Left lung (tissue), 10 donors: ENCODE results near the gene HMG20B. TPM values are rescaled to one million over a fixed set of nuclear protein-coding genes. Genes with fewer than 3 reads are reported as not detected.

Experiments
- ATAC-seq: fragments of 200-7000 bp; cut with Tn5 transposase; one replicate; pipeline ENCODE4 v1.9.1; 2020; ENCODE audit warnings: moderate library complexity
- DNase-seq, 4 donors: peaks; one replicate each; pipeline ENCODE4 v3.0.0-alpha.2; 2013 to 2020
- H3K27ac ChIP-seq, 2 donors: fragments of 200-600 bp; sonication (generic) in 1 of 2; one replicate each; pipeline versions ENCODE4 v1.5.0 to v1.8.0; 2020 to 2021
- H3K27me3 ChIP-seq, 2 donors: fragments of 200-600 bp; sonication (generic) in 1 of 2; one replicate each; pipeline versions ENCODE4 v1.5.0 to v1.8.0; 2020 to 2021
- H3K36me3 ChIP-seq, 2 donors: fragments of 200-600 bp; sonication (generic) in 1 of 2; one replicate each; pipeline versions ENCODE4 v1.5.0 to v1.8.0; 2020 to 2021
- H3K4me1 ChIP-seq, 2 donors: fragments of 200-600 bp; one replicate each; pipeline ENCODE4 v1.8.0; 2021
- H3K4me3 ChIP-seq, 2 donors: fragments of 200-600 bp; sonication (generic) in 1 of 2; one replicate each; pipeline versions ENCODE4 v1.5.0 to v1.8.0; 2020 to 2021; ENCODE audit warnings: mild to moderate bottlenecking in 1 of 2
- H3K9me3 ChIP-seq, 2 donors: fragments of 200-600 bp; sonication (generic) in 1 of 2; one replicate each; pipeline versions ENCODE4 v1.5.0 to v1.8.0; 2020 to 2021
- intact Hi-C, 2 donors: fragments of 100-400 bp; cut with DNase I; formaldehyde crosslinking; loops; one replicate each; pipeline versions ENCODE4 v1.11.2 to v1.14.2; 2022
- polyA plus RNA-seq, 6 donors: library from polyadenylated mRNA; unstranded; fragments of 120-200 nt; gene quantifications; one replicate each; pipeline ENCODE4 v1.2.1, GENCODE V29; 2013; ENCODE audit not compliant: insufficient read length in 6 of 6
- total RNA-seq, 2 donors: library from RNA; stranded (reverse); fragmentation: NEBNext Ultra II Directional; extraction: Animal tissue kit (Norgen Biotek cat#: 25700); gene quantifications; one replicate each; pipeline ENCODE4 v1.2.1, GENCODE V29; 2021
- TF ChIP-seq, protein P1 (sequence below), 2 donors: fragments of 200-600 bp; sonication (generic) in 1 of 2; IDR thresholded peaks; one replicate each; pipeline versions ENCODE4 v1.5.0 to v1.8.0; 2021; ENCODE audit warnings: antibody characterized with exemption in 2 of 2
- donor health status: DM: no; HTN: yes; CAD: no.
- donor health status: DM: no; HTN: no; CAD: no.

Gene HMG20B
- total and polyA plus RNA-seq, 8 donors = 50.9 to 104 (median 87.0) TPM

DNA sequence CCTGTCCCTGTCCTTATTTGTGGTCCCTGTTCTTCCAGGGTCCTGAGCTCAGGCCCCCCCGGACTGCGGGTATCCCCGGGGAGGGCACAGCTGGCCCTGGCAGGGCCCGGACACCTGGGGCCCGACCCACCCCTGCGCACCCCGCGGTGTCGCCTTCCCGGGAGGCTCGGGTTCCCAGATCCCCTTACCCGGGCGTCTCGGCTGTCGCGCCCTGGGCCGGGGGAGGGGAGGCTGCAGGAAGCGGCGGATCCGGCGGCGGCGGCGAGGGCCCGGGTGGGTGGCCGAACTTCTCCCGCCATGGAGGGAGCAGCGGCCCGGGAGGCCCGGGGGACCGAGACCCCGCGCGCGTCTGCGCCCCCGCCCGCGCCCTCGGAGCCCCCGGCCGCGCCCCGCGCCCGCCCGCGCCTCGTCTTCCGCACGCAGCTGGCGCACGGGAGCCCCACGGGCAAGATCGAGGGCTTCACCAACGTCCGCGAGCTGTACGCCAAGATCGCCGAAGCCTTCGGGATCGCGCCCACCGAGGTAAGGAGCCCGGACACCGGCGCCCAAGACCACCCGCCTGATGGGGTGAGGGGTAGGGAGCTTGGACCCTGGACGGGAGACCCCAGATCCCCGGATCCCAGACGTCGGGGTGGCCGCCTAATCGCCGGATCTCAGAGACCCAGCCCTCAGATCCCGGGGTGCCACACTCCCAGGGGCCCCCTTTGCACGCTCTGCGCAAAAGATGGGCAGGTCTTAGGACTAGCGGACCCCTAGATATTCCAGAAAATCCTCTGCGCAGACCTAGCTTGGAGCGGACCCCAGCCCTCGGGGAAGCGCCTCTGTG lies 12.8 kb downstream of the HMG20B start, which contains the start of gene GIPC3:
TSS of gene GIPC3 (plus strand) at position 178 of the 826 bp plus-strand sequence. CDS start at position 298, 120 bp downstream.
- Histone ChIP-seq H3K27ac (no peak within 1 kb of the TSS), H3K36me3 (no peaks in the 10 kb centered on the region), H3K27me3 (peaks cover 14 to 37% of the 10 kb centered on the region in 2 donors), H3K9me3 (no peaks in the 10 kb centered on the region), H3K4me1 (peaks cover 0 to 6% of the 10 kb centered on the region in 2 donors), H3K4me3 (peak within 1 kb of the TSS; percentile 9 to 31)
- intact Hi-C loops = no loop called here
- DNase-seq (no peak), ATAC-seq (no peak)
- TF ChIP-seq, protein P1, sequence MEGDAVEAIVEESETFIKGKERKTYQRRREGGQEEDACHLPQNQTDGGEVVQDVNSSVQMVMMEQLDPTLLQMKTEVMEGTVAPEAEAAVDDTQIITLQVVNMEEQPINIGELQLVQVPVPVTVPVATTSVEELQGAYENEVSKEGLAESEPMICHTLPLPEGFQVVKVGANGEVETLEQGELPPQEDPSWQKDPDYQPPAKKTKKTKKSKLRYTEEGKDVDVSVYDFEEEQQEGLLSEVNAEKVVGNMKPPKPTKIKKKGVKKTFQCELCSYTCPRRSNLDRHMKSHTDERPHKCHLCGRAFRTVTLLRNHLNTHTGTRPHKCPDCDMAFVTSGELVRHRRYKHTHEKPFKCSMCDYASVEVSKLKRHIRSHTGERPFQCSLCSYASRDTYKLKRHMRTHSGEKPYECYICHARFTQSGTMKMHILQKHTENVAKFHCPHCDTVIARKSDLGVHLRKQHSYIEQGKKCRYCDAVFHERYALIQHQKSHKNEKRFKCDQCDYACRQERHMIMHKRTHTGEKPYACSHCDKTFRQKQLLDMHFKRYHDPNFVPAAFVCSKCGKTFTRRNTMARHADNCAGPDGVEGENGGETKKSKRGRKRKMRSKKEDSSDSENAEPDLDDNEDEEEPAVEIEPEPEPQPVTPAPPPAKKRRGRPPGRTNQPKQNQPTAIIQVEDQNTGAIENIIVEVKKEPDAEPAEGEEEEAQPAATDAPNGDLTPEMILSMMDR (IDR thresholded peaks at IDR 0.05) = no peak

DNA sequence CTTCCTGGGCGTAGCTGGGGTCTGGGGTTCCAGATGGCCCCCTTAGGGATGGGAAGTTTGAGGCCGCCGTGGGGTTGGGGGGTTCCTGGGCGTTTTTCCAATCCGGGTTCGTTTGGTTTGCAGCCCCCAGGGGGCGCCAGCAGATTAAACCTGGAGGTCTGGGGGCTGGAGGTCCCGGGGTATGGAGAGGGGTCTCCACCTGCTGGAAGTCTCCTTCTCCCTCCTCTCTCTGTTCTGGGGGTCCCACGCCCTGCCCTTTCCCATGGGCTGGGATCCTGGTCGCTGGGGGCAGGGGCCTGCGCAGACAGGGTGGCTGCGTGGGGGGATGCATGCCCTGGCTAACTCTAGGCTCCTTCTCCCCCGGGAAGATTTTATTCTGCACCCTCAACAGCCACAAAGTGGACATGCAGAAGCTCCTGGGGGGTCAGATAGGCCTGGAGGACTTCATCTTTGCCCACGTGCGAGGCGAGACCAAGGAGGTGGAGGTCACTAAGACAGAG lies 13.4 kb downstream of the HMG20B start:
- DNase-seq = no peak
- no peak for ATAC-seq
- H3K27ac ChIP-seq = no peak overlapping the region
- peak overlapping the region; percentile 9 to 31 for H3K4me3 ChIP-seq
- H3K27me3 ChIP-seq = peaks cover 14 to 37% of the 10 kb centered on the region in 2 donors
- no peaks in the 10 kb centered on the region for H3K36me3 ChIP-seq
- H3K4me1 ChIP-seq = peaks cover 0 to 6% of the 10 kb centered on the region in 2 donors
- H3K9me3 ChIP-seq = no peaks in the 10 kb centered on the region
- intact Hi-C loops = no loop called here
- TF ChIP-seq, protein P1 (IDR thresholded peaks at IDR 0.05) = peak; percentile 22 to 46

DNA sequence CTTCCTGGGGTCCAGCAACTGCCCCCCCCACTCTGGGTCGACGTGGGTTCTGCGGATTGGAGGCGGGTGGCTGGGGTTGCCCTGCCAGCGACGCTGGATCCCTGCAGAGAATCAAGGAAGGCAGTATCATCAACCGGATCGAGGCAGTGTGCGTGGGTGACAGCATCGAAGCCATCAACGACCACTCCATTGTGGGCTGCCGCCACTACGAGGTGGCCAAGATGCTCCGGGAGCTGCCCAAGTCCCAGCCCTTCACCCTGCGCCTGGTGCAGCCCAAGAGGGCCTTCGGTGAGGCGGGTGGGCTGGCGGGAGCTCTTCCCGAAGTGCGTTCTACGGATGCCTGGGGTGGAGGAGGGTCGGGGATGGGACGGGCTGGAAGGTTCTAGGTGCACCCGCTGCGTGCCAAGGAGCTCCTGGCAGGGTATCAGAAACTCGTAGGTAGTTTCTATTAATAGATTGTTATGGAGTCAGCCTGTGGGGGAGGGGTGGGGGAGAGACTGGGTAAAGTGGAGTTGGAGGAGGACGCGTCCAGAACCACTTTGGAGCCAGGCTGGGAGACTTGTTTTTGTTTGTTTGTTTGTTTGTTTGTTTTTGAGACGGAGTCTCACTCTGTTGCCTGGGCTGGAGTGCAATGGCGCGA lies 14.1 kb downstream of the HMG20B start:
- TF ChIP-seq, protein P1 (IDR thresholded peaks at IDR 0.05) = no peak
- ATAC-seq (peak; percentile 44), DNase-seq (no peak)
- intact Hi-C loops = no loop called here
- Histone ChIP-seq H3K27me3 (peaks cover 14 to 37% of the 10 kb centered on the region in 2 donors), H3K36me3 (no peaks in the 10 kb centered on the region), H3K4me1 (peaks cover 0 to 6% of the 10 kb centered on the region in 2 donors), H3K27ac (no peak overlapping the region), H3K9me3 (no peaks in the 10 kb centered on the region), H3K4me3 (no peak overlapping the region)

DNA sequence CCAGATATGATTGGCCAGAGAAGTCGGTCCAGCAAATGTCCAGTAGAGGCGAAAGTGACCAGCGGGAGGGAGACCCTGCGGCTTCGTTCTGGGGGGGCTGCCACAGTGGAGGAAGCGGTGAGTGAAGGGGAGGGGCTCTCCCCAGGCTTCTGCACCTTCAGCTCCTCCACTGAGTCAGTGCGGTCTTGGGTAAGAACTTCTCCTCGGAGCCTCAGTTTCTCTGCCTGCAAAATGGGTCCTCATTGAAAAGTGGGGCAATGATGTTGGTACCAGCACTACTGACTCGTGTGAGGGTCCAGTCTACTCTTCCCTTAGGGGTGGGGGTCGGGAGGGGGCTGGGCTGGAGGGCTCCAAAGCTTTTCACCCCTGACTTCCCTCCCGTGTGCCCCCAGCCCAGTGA lies 16.7 kb downstream of the HMG20B start:
- peaks cover 14 to 27% of the 10 kb centered on the region in 2 donors for H3K27me3 ChIP-seq
- H3K9me3 ChIP-seq = no peaks in the 10 kb centered on the region
- H3K27ac ChIP-seq = no peak overlapping the region
- intact Hi-C loops = no loop called here
- H3K4me3 ChIP-seq = no peak overlapping the region
- no peak for DNase-seq
- no peaks in the 10 kb centered on the region for H3K36me3 ChIP-seq
- peaks cover 0 to 6% of the 10 kb centered on the region in 2 donors for H3K4me1 ChIP-seq
- no peak for ATAC-seq
- TF ChIP-seq, protein P1 (IDR thresholded peaks at IDR 0.05) = no peak

DNA sequence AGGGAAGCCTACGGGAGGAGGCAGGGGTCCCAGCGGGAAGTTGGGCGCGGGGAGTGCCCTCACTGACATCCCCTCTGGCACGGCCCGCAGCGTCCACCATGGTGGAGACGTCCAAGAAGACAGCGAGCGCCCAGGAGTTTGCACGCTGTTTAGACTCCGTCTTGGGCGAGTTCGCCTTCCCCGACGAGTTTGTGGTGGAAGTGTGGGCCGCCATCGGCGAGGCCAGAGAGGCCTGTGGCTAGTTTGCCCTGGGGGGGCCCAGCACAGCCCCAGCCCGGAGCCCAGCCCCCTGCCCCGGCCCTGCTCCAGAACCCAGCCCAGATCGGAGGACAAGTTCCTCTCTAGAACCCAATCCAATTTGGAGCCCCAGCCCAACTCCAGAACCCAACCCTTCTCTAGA lies 17.2 kb downstream of the HMG20B start:
- Histone ChIP-seq H3K4me3 (no peak overlapping the region), H3K36me3 (no peaks in the 10 kb centered on the region), H3K27ac (no peak overlapping the region), H3K9me3 (no peaks in the 10 kb centered on the region), H3K4me1 (peaks cover 0 to 6% of the 10 kb centered on the region in 2 donors), H3K27me3 (peaks cover 12 to 21% of the 10 kb centered on the region in 2 donors)
- no peak for DNase-seq
- ATAC-seq = no peak
- TF ChIP-seq, protein P1 (IDR thresholded peaks at IDR 0.05) = no peak
- intact Hi-C loops = no loop called here
